CD4-positive, alpha-beta T cell treated with Interleukin-6 for 4 hours (primary cell): Measurements from ENCODE around the gene DEUP1.
"Not testable (repeated sequence)": the region's sequence is repeated elsewhere in the genome, so short reads cannot be mapped to it uniquely, and the experiment has no call there.

Experiments used
- DNase-seq: peaks from one replicate; pipeline ENCODE4 v3.0.0-alpha.2; 2020; ENCODE audit warnings: mixed read lengths

The DEUP1 gene

GRCh38 chr11:93330446-93330984 is at the start of gene DEUP1:
Gene DEUP1 (plus strand): TSS chr11:93330742. CDS start chr11:93332260, 1,518 bp downstream.
- DNase-seq: no peak

- no peak for DNase-seq
Observed at GRCh38 chr11:93285430-93285829, 45.1 kb upstream of the DEUP1 start.

GRCh38 chr11:93287434-93287833 is 43.1 kb upstream of the DEUP1 start:
- no peak for DNase-seq

GRCh38 chr11:93288079-93288478 is 42.5 kb upstream of the DEUP1 start:
- DNase-seq: no peak

GRCh38 chr11:93288767-93289166 is 41.8 kb upstream of the DEUP1 start:
- no peak for DNase-seq

GRCh38 chr11:93289782-93290463 is 40.6 kb upstream of the DEUP1 start:
- no peak for DNase-seq

- DNase-seq: no peak
Observed at GRCh38 chr11:93291110-93291509, 39.4 kb upstream of the DEUP1 start.

GRCh38 chr11:93291898-93292297 is 38.6 kb upstream of the DEUP1 start:
- DNase-seq: no peak

- DNase-seq: no peak
Observed at GRCh38 chr11:93295921-93296575, 34.5 kb upstream of the DEUP1 start.

- no peak for DNase-seq
Observed at GRCh38 chr11:93303689-93304088, 26.9 kb upstream of the DEUP1 start.

GRCh38 chr11:93314399-93314798 is 16.1 kb upstream of the DEUP1 start:
- DNase-seq: not testable (repeated sequence)

GRCh38 chr11:93319224-93319839 is 11.2 kb upstream of the DEUP1 start:
- no peak for DNase-seq

- DNase-seq: no peak
Observed at GRCh38 chr11:93320230-93320629, 10.3 kb upstream of the DEUP1 start.

- no peak for DNase-seq
Observed at GRCh38 chr11:93322207-93322606, 8.3 kb upstream of the DEUP1 start.

- no peak for DNase-seq
Observed at GRCh38 chr11:93323747-93324146, 6.8 kb upstream of the DEUP1 start.

GRCh38 chr11:93324500-93324899 is 6.0 kb upstream of the DEUP1 start:
- no peak for DNase-seq

GRCh38 chr11:93326681-93327080 is 3.9 kb upstream of the DEUP1 start:
- no peak for DNase-seq

- no peak for DNase-seq
Observed at GRCh38 chr11:93329936-93330445, 551 bp upstream of the DEUP1 start.

- no peak for DNase-seq
Observed at GRCh38 chr11:93340223-93340622, 9.7 kb downstream of the DEUP1 start.

GRCh38 chr11:93344855-93345333 is 14.4 kb downstream of the DEUP1 start:
- DNase-seq: no peak

GRCh38 chr11:93348930-93349329 is 18.4 kb downstream of the DEUP1 start:
- DNase-seq: no peak

- no peak for DNase-seq
Observed at GRCh38 chr11:93350835-93351234, 20.3 kb downstream of the DEUP1 start.

GRCh38 chr11:93359396-93359795 is 28.9 kb downstream of the DEUP1 start:
- DNase-seq: no peak

- DNase-seq: no peak
Observed at GRCh38 chr11:93361435-93361834, 30.9 kb downstream of the DEUP1 start.
